Mesenchymal stem cell (in vitro differentiated cells and primary cell): Measurements from ENCODE around the gene C22orf31.

Experiments used
- DNase-seq: peaks from one replicate; pipeline ENCODE4 v3.0.0-alpha.2; 2013
- H2AFZ ChIP-seq: one replicate; pipeline ENCODE4 v1.6.1; 2013; ENCODE audit warnings: low read depth, mild to moderate bottlenecking, control low read depth, inconsistent platforms, low read length, moderate library complexity
- H2AK5ac ChIP-seq: 2 replicates; pipeline ENCODE4 v1.6.1; 2013; ENCODE audit warnings: low read length, moderate library complexity, mild to moderate bottlenecking, inconsistent platforms; ENCODE audit not compliant: severe bottlenecking
- H2BK120ac ChIP-seq: one replicate; pipeline ENCODE4 v1.6.1; 2013; ENCODE audit warnings: low read depth, mild to moderate bottlenecking, inconsistent platforms, low read length, moderate library complexity
- H2BK12ac ChIP-seq, 2 experiments: one replicate each; pipeline ENCODE4 v1.6.1; 2013; ENCODE audit warnings: inconsistent platforms in 2 of 2, low read length in 2 of 2, mild to moderate bottlenecking in 2 of 2, moderate library complexity in 2 of 2, control low read depth in 1 of 2
- H2BK15ac ChIP-seq: one replicate; pipeline ENCODE4 v1.6.1; 2013; ENCODE audit warnings: mild to moderate bottlenecking, low read depth, inconsistent platforms; ENCODE audit not compliant: poor library complexity, severe bottlenecking
- H2BK5ac ChIP-seq: 2 replicates; pipeline ENCODE4 v1.6.1; 2013; ENCODE audit warnings: low read depth, mild to moderate bottlenecking, low read length, control low read depth, inconsistent platforms; ENCODE audit not compliant: poor library complexity, severe bottlenecking
- H3K14ac ChIP-seq, 2 experiments: one replicate each; pipeline ENCODE4 v1.6.1; 2013; ENCODE audit warnings: inconsistent platforms in 2 of 2, low read length in 2 of 2, control low read depth in 1 of 2, mild to moderate bottlenecking in 1 of 2, moderate library complexity in 1 of 2
- H3K18ac ChIP-seq, 2 experiments: one replicate each; pipeline ENCODE4 v1.6.1; 2013; ENCODE audit warnings: inconsistent platforms in 2 of 2, low read length in 2 of 2, control low read depth in 1 of 2, low read depth in 1 of 2, mild to moderate bottlenecking in 1 of 2
- H3K23ac ChIP-seq, 2 experiments: one replicate each; pipeline ENCODE4 v1.6.1; 2013; ENCODE audit warnings: inconsistent platforms in 2 of 2, low read length in 2 of 2, mild to moderate bottlenecking in 2 of 2, moderate library complexity in 2 of 2, control low read depth in 1 of 2
- H3K27ac ChIP-seq: 2 replicates; pipeline ENCODE4 v1.5.1; 2013; ENCODE audit warnings: mild to moderate bottlenecking, moderate library complexity, low read length, control low read depth, inconsistent platforms; ENCODE audit not compliant: poor library complexity, severe bottlenecking
- H3K27me3 ChIP-seq, 2 experiments: 2 replicates each; pipeline versions ENCODE4 v1.6.1 to v1.7.0; 2013; ENCODE audit warnings: low read length in 2 of 2, mild to moderate bottlenecking in 2 of 2, moderate library complexity in 2 of 2, control low read depth in 1 of 2, inconsistent platforms in 1 of 2; ENCODE audit not compliant: control insufficient read depth in 1 of 2, insufficient read depth in 1 of 2
- H3K36me3 ChIP-seq, 2 experiments: 2 replicates each; pipeline versions ENCODE4 v1.6.1 to v1.7.0; 2013; ENCODE audit warnings: low read length in 2 of 2, control low read depth in 1 of 2, inconsistent platforms in 1 of 2, low read depth in 1 of 2, mild to moderate bottlenecking in 1 of 2; ENCODE audit not compliant: insufficient read depth in 2 of 2, control insufficient read depth in 1 of 2
- H3K4ac ChIP-seq, 2 experiments: one replicate each; pipeline ENCODE4 v1.6.1; 2013; ENCODE audit warnings: inconsistent platforms in 2 of 2, low read length in 2 of 2, mild to moderate bottlenecking in 2 of 2, moderate library complexity in 2 of 2, control low read depth in 1 of 2, low read depth in 1 of 2
- H3K4me1 ChIP-seq: 2 replicates; pipeline ENCODE4 v1.6.1; 2013; ENCODE audit warnings: low read depth, low read length, control low read depth; ENCODE audit not compliant: control insufficient read depth, insufficient read depth
- H3K4me2 ChIP-seq: 2 replicates; pipeline ENCODE4 v1.6.1; 2013; ENCODE audit warnings: low read length, mild to moderate bottlenecking, inconsistent platforms; ENCODE audit not compliant: poor library complexity, severe bottlenecking
- H3K4me3 ChIP-seq, 2 experiments: 2 replicates each; pipeline versions ENCODE4 v1.5.1 to v1.7.0; 2013; ENCODE audit warnings: low read length in 2 of 2, mild to moderate bottlenecking in 2 of 2, control low read depth in 1 of 2, low read depth in 1 of 2; ENCODE audit not compliant: insufficient read depth in 1 of 2
- H3K79me1 ChIP-seq: replicated peaks from 2 replicates; pipeline ENCODE4 v1.6.1; 2013; ENCODE audit warnings: mild to moderate bottlenecking, control low read depth, low read length, inconsistent platforms; ENCODE audit not compliant: poor library complexity, severe bottlenecking
- H3K9ac ChIP-seq: 2 replicates; pipeline ENCODE4 v1.7.0; 2013; ENCODE audit warnings: mild to moderate bottlenecking, low read length, moderate library complexity
- H3K9me3 ChIP-seq: 2 replicates; pipeline ENCODE4 v1.7.0; 2013; ENCODE audit warnings: mild to moderate bottlenecking, low read length; ENCODE audit not compliant: control insufficient read depth
- H4K8ac ChIP-seq: one replicate; pipeline ENCODE4 v1.6.1; 2013; ENCODE audit warnings: inconsistent platforms, mild to moderate bottlenecking, low read length, moderate library complexity
- H4K91ac ChIP-seq: one replicate; pipeline ENCODE4 v1.6.1; 2013; ENCODE audit warnings: mild to moderate bottlenecking, low read length, inconsistent platforms
- WGBS: methylation state at CpG from one replicate; pipeline ENCODE4 v1.1.7; 2013; ENCODE audit warnings: mixed read lengths; 5-methylcytosine and 5-hydroxymethylcytosine counted together

The C22orf31 gene

DNA sequence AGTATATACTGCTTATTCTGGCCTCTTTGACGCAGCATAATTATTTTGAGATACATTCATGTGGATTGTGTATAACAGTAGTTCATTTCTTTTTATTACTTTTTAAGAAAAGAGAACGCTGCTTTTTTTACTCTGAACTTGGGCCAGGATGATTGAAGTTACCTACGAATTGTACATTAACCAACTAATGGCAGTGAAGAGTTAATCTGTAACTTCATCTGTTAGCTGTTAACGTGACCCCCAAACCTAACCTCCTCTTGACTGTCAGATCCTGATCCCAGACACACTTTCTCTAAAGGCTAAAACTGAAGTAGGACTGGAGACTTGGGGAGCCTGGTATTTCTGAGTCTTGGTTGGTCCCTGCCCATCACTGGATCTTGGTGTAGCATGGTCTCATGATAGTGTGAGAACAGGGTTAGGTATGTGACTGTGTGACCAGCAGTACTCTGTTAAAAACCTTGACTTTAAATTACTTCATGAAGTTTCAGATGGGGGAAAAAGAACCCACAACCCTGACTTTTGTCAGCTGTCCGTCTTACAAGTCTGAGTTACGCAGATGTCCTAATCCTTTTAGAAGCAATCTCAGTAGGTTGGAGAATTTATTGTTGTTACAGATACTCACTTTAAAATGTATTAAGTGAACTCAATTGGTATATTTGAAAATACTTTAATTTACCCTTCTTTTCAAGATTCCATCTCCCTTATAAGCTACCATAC lies 39.4 kb downstream of the C22orf31 start:
- Histone ChIP-seq H3K27me3 (no peaks in the 10 kb centered on the region), H3K9ac (no peak overlapping the region), H3K4me1 (peaks cover 12% of the 10 kb centered on the region), H3K27ac (peak overlapping the region; percentile 92), H3K14ac (no peak overlapping the region), H2BK15ac (no peak overlapping the region), H3K4me3 (no peak overlapping the region), H3K36me3 (peaks cover 0 to 3% of the 10 kb centered on the region in 2 experiments), H2BK12ac (no peak overlapping the region), H2BK120ac (no peak overlapping the region), H2AFZ (no peak overlapping the region), H2AK5ac (no peak overlapping the region), H3K23ac (no peak overlapping the region), H3K9me3 (no peaks in the 10 kb centered on the region), H2BK5ac (no peak overlapping the region), H4K8ac (no peak overlapping the region), H3K4ac (no peak overlapping the region), H3K79me1 (peaks cover 38% of the 10 kb centered on the region), H3K18ac (no peak overlapping the region), H4K91ac (no peak overlapping the region), H3K4me2 (no peak overlapping the region)
- no peak for DNase-seq
- WGBS: 100% methylated on average over 4 of the region's 6 CpGs

DNA sequence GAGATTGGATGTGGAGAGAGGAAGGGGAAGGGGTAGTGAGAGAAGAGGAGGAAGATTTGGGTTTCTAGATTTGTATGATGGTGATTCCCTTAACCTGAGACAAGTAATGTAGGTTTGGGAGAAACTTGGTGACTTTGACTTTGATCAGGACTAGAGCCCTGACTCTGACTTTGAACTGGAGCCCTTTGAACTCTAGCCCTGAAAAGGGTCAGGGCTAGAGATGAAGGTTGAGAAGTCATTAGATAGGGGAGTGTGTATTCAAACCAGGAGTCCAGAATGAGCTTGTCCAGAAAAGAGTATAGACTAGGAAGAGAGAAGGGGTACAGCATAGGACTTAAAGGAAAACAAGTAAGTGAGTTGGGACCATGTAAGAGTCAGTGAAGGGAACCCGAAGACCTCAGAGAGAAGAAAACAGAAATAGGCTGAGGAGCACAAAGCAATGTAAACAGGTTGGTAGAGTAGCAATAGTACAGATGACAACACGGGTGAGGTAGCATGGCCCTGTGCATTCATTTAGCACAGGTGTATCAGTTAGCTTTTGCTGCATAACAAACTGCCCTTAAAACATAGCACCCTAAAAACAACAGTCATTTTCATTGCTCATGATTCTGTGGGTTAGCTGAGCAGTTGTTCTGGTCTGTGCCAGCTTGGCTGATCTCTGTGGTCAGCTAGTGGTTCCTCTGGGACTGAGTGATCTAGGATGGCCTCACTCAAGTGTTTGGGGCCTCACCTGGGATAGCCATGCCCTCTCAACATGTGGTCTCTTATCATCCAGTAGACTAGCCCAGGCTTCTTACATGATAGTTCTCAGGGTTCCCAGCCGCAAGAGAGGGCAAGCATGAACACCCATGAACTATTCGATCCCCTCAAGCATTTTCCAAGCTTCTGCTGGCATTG lies 43.1 kb downstream of the C22orf31 start:
- Histone ChIP-seq H3K18ac (no peak overlapping the region), H2BK120ac (no peak overlapping the region), H4K8ac (no peak overlapping the region), H2BK12ac (no peak overlapping the region), H3K4ac (no peak overlapping the region), H4K91ac (no peak overlapping the region), H3K27me3 (no peaks in the 10 kb centered on the region), H3K4me2 (no peak overlapping the region), H3K36me3 (peaks cover 0 to 3% of the 10 kb centered on the region in 2 experiments), H2AFZ (no peak overlapping the region), H3K4me3 (no peak overlapping the region), H3K9ac (no peak overlapping the region), H2BK5ac (no peak overlapping the region), H3K4me1 (peaks cover 16% of the 10 kb centered on the region), H2BK15ac (no peak overlapping the region), H3K23ac (no peak overlapping the region), H2AK5ac (peak overlapping the region; percentile 7), H3K79me1 (peaks cover 38% of the 10 kb centered on the region), H3K27ac (no peak overlapping the region), H3K14ac (no peak overlapping the region), H3K9me3 (no peaks in the 10 kb centered on the region)
- DNase-seq: no peak
- WGBS: 100% methylated on average over 4 of the region's 4 CpGs

GRCh38 chr22:29016067-29016938 lies 45.3 kb downstream of the C22orf31 start:
- WGBS: 96% methylated on average over 3 of the region's 3 CpGs

More at GRCh38 chr22:29016067-29016938, 45.3 kb downstream of the C22orf31 start:
- no peak overlapping the region for H3K9ac ChIP-seq
- no peak overlapping the region for H3K23ac ChIP-seq
- peak overlapping the region; percentile 50 for H3K27ac ChIP-seq
- no peak overlapping the region for H3K14ac ChIP-seq
- peak overlapping the region; percentile 17 for H2AK5ac ChIP-seq
- no peak overlapping the region for H2BK12ac ChIP-seq
- H3K4me3 ChIP-seq: no peak overlapping the region
- H4K8ac ChIP-seq: no peak overlapping the region
- no peak overlapping the region for H4K91ac ChIP-seq
- H2BK15ac ChIP-seq: no peak overlapping the region
- H2BK5ac ChIP-seq: no peak overlapping the region
- no peak overlapping the region for H3K18ac ChIP-seq
- H3K4me1 ChIP-seq: peaks cover 11% of the 10 kb centered on the region
- H2BK120ac ChIP-seq: no peak overlapping the region
- no peak for DNase-seq
- peak overlapping the region; percentile 31 for H3K4me2 ChIP-seq
- peaks cover 0 to 3% of the 10 kb centered on the region in 2 experiments for H3K36me3 ChIP-seq
- no peak overlapping the region for H3K4ac ChIP-seq
- H3K9me3 ChIP-seq: no peaks in the 10 kb centered on the region
- no peaks in the 10 kb centered on the region for H3K27me3 ChIP-seq
- H2AFZ ChIP-seq: no peak overlapping the region
- H3K79me1 ChIP-seq: peaks cover 55% of the 10 kb centered on the region
